Omental fat pad (tissue), 4 donors: ENCODE results near the gene KSR1. TPM values are rescaled to one million over a fixed set of nuclear protein-coding genes. Genes with fewer than 3 reads are reported as not detected.

Source experiments
- ATAC-seq: fragments of 150-250 bp; one replicate; pipeline ENCODE4 v1.9.1; 2016; ENCODE audit warnings: mild to moderate bottlenecking, moderate library complexity; ENCODE audit not compliant: low FRiP score
- DNase-seq: peaks from one replicate; pipeline ENCODE4 v3.0.0-alpha.2; 2019; ENCODE audit warnings: low spot score
- CTCF ChIP-seq, 3 donors: fragments of 450-650 bp; IDR thresholded peaks; one replicate each; pipeline ENCODE4 v1.5.1; 2016 to 2017; ENCODE audit warnings: antibody characterized with exemption in 3 of 3, mild to moderate bottlenecking in 3 of 3, moderate library complexity in 2 of 3
- total RNA-seq, 4 donors: library from RNA; depleted of rRNA; stranded (reverse); fragments of >200 nt; gene quantifications; one replicate each; pipeline ENCODE4 v1.1.0, GENCODE V29; 2016

KSR1 gene
- total RNA-seq, 4 donors from 2014 or later: 25.8 to 42.3 (median 33.9) TPM

DNA sequence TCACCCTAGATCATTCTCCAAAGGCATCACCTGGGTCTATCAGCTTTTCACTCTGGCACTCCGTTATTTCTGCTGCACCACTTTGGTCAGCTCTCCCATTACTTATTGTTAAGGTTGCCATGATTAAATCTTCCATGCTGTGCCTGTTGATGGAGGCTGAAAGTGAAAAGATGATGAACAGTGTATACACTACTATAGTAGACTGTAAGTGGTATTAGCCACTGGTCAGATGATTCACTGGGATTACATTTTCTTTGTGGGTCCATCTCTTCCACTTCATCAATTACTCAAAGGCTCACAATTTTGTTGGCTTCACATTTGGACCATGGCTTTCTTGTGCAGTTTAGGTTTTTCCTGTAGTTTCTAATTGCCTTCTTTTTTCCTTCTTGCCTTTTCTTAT lies 158.9 kb downstream of the KSR1 start:
- no peak for TF ChIP-seq CTCF (IDR thresholded peaks at IDR 0.05)
- ATAC-seq: no peak
- DNase-seq: no peak

DNA sequence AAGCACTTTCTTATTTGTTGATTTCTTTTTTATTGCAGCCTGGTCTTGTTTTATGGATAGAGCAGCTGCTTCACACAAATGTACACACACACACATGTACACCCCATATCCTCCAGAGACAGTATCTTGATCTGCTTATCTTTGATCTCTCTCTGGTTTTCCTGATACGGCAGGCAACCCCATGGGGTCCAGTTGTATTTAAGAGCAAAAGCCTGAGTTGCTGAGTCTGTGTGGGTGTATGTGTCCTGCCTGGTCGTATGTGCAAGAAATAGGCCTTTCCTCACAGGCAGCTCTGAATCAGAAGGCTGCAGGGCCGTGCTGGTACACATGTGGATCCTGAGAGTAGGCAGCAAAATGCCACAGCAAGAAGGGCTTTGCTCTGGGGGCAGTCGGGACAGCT lies 160.2 kb downstream of the KSR1 start:
- no peak for TF ChIP-seq CTCF (IDR thresholded peaks at IDR 0.05)
- no peak for DNase-seq
- ATAC-seq: no peak

- DNase-seq (no peak), ATAC-seq (no peak)
- TF ChIP-seq CTCF (IDR thresholded peaks at IDR 0.05): no peak
Observed at GRCh38 chr17:27618417-27618816, 162.2 kb downstream of the KSR1 start.

GRCh38 chr17:27620721-27621120 lies 164.5 kb downstream of the KSR1 start:
- ATAC-seq: no peak
- no peak for TF ChIP-seq CTCF (IDR thresholded peaks at IDR 0.05)
- no peak for DNase-seq

GRCh38 chr17:27621536-27621935 lies 165.3 kb downstream of the KSR1 start:
- ATAC-seq (no peak), DNase-seq (no peak)
- no peak for TF ChIP-seq CTCF (IDR thresholded peaks at IDR 0.05)

DNA sequence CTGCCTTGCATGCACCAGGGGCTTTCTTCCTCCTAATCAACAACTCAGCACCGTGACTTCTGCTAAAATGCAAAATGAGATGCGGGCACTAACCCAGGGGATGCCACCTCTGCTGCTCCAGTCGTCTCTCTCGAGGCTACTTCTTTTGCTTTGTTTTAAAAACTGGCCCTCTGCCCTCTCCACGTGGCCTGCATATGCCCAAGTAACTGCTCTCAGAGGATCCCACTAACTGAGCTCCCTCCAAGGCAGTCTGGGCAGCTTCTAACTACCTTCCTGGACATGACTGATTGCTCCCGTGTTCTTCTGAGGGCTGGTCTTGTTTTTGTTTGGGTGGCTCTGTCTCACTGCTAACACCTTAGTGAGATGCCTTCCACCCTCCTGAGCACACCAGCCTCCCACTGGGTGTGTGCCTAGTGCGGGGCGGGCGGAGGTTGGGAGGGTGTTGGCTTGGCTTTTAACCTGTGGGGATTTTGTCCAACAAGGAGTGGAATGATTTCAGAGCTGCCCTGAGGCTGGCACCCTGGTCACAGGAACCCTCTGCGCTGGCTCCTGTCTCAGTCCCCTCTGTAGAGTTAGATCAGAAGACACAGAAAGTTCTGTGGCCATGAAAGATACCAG lies 165.8 kb downstream of the KSR1 start:
- no peak for DNase-seq
- TF ChIP-seq CTCF (IDR thresholded peaks at IDR 0.05): no peak
- no peak for ATAC-seq

- no peak for TF ChIP-seq CTCF (IDR thresholded peaks at IDR 0.05)
- ATAC-seq (no peak), DNase-seq (no peak)
Observed at GRCh38 chr17:27622986-27623385, 166.7 kb downstream of the KSR1 start.
